Stimulated activated CD4-positive, alpha-beta T cell treated with anti-CD3 and anti-CD28 coated beads, Interleukin-15, amount 100 ng/mL, for 1 hour (primary cell): ENCODE data around the gene GUCY2D.
"Not testable (repeated sequence)": the region's sequence is repeated elsewhere in the genome, so short reads cannot be mapped to it uniquely, and the experiment has no call there.

Experiments used
- DNase-seq, 2 donors: peaks; one replicate each; pipeline ENCODE4 v3.0.0-alpha.2; 2020; ENCODE audit warnings: low read depth in 1 of 2, low spot score in 1 of 2

GUCY2D gene

DNA sequence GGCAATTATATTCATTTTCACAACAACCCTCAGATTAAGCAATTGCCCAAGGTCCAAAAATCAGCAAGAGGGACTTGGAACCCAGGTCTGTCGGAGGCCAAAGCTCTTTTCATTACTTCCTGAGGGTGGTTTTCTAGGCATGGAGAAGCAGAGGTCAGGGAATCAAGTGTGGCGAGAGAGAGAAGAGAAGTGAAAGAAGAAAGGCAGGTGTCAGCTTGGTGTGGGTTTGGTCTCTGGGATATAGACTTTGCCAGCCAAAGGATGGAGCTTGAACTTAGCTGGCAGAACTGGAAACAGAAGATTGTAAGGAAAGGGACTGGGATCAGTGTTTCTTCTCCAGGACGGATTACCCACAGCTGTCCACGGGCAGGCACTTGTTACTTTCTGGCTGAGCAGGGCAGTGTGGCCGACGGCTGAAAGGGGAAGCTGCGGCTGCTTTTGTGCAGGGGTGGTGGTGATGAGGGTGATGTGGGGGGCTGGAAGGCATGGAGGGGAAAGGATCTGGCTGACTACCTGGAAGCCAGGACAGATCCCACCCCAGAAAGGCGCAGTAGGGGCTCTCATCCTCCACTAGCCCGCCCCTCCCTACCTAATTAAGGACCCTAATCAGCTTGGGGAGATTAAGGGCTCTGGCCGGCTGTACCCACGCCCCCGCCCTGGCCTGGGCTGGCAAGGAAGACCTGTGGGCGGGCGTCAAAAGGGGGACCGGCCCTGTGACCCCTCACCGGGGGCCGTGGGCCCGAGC lies at the start of gene GUCY2D:
Gene GUCY2D (plus strand): TSS at position 640 of the 745 bp plus-strand sequence. CDS start 433 bp downstream, outside the sequence.
- no peak for DNase-seq

- not testable (repeated sequence) for DNase-seq
These were observed 49.1 kb upstream of the GUCY2D start for GRCh38 chr17:7953266-7953665.

DNA sequence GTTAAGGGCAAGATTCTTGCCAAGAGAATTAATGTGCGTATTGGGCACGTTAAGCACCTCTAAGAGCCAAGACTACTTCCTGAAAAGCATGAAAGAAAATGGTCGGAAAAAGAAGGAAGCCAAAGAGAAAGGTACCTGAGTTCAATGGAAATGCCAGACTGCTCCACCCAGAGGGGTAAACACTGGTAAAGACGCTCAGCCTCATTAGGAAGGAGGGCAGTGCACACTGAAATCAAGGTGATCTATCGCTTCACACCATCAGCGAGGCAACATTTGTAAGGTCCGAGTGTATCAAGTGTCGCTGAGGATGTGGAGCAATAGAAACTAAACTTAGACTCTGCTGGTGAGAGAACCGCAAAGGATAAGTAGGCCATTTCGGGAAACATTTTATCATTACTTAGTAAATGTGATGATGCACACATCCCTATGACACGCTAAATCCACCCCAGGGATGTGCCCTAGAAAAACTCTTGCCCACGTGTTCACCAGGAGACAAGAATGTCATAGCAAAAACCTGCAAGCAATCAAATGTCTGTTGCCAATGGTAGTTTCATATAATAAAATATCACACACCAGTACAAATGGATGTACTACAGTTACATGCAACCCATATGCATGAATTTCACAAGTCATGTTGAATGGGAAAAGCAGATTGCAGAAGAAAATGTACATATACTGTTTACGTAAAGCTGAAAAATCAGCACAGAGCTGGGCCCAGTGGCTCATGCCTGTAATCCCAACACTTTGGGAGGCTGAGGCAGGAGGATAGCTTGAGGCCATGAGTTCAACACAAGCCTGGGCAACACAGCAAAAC lies 46.8 kb upstream of the GUCY2D start:
- no peak for DNase-seq

- no peak for DNase-seq
These were observed 46.0 kb upstream of the GUCY2D start for GRCh38 chr17:7956228-7956965.

DNA sequence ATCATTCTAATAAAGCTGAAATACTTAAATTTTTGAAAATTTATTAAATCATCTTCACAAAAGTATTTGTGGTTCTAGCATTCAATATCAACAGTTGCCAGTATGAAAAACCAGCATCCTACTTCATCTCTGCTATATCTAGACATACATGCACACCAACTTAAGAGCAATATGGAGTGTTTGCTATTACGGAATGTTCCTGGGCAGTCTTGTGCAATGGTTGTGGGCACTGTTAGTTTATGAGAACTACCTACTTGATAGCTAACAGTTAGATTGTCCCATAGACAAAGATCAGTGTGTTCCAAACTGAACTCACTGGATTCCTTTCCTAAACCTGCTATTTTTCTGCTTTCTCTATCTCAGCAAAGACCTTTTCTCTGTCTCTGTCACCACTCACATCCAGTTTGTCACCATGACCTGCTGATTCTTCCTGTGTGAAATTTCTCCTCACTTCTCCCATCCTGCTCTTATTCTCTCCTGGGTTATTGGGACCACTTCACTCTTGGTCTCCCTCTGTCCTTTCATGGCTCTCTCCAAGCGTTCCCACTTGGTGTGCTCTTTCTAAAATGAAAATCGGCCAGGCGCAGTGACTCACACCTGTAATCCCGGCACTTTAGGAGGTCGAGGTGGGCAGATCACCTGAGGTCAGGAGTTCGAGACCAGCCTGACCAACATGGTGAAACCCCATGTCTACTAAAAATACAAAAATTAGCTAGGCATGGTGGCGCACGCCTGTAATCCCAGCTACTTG lies 42.7 kb upstream of the GUCY2D start:
- DNase-seq: no peak

DNA sequence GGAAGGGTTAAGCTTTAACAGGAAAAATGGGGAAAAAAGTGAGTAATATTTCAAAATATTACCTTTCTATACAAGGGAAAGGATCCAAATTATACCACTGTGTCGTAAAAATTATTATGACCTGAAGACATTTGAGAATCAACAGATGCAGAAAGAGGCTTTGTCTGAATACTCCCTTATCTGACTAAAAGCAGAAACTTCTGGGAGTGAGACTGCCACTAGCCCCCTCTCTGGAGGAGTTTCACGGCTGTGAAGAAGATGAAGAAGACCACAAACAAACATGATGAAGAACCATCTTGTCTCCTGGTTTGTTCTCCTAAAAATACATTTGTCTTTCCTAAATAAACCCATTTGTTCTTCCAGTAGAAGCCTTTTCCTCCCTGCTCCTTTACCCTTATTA lies 41.0 kb upstream of the GUCY2D start:
- no peak for DNase-seq

- no peak for DNase-seq
These were observed 34.7 kb upstream of the GUCY2D start for GRCh38 chr17:7967751-7968150.

DNA sequence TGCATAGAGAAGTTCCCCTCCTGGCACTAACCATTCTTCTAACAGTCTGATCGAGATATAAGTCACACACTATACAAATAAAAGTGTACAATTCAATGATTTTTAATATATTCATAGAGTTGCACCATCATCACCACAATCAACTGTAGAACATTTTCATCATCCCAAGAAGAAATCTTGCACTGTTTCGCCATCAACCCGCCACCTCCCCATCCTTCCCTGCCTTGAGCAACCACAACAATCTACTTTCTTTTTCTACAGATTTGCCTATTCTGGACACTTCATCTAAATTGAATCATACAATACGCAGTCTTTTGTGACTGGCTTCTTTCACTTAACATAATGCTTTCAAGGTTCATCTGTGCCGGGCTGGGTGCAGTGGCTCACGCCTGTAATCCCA lies 33.0 kb upstream of the GUCY2D start:
- DNase-seq: no peak

GRCh38 chr17:7971651-7972050 lies 30.8 kb upstream of the GUCY2D start:
- no peak for DNase-seq

- no peak for DNase-seq
These were observed 30.2 kb upstream of the GUCY2D start for GRCh38 chr17:7972131-7972785.

GRCh38 chr17:7974638-7975131 lies 27.7 kb upstream of the GUCY2D start:
- DNase-seq: no peak

DNA sequence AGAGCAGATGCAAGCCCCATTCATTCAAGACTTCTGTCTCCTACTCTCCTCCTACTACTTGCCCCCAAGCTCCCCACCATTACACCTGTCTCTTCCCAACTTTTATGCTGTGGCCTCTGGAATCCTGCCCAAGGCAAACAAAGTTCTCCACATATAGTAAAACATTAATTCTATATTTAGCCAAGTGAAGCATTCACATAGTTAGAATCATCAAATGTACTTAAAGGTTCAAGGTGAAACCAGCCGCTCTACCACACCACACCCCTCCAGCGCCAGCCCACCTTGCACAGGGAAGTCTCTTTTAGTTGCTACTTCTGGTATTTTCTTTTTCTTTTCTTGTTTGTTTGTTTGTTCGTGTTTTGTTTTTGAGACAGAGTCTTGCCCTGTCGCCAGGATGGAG lies 25.4 kb upstream of the GUCY2D start:
- DNase-seq: no peak

- DNase-seq: no peak
These were observed 24.6 kb upstream of the GUCY2D start for GRCh38 chr17:7977805-7978204.

GRCh38 chr17:7982173-7982572 lies 20.2 kb upstream of the GUCY2D start:
- no peak for DNase-seq

- no peak for DNase-seq
These were observed 19.7 kb upstream of the GUCY2D start for GRCh38 chr17:7982666-7983065.

GRCh38 chr17:7984904-7985303 lies 17.5 kb upstream of the GUCY2D start:
- no peak for DNase-seq

GRCh38 chr17:7987112-7987893 lies 15.1 kb upstream of the GUCY2D start:
- DNase-seq: no peak

DNA sequence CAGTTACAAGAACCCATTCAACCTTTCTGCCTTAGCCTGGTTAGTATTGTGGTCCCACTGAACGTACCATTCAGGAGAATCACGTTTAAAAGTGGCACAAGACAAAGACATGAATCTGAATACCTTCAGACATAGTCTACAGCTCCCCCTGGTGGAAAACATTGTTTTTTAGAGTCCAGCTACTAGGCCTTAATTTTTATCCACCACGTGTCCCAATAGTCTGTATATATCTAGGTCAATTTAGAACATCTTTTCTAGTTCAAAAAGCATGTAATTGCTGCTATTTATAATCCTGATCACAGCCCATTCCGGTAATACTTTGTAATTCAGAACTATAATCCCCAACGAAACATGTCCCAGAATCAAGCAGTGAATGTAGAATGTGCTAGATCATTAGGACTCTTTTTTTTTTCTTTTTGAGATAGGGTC lies 13.7 kb upstream of the GUCY2D start:
- DNase-seq: no peak
